NOMO-1 treated with DMSO at 0.1 percent for 48 hours (cell line): ENCODE measurements around the gene FMO4.
"Not testable (repeated sequence)": the region's sequence is repeated elsewhere in the genome, so short reads cannot be mapped to it uniquely, and the experiment has no call there.

Experiments used
- DNase-seq: peaks from one replicate; lab custom pipeline; 2025; ENCODE audit not compliant: unreplicated experiment; lab: John Stamatoyannopoulos, UW

FMO4 gene

GRCh38 chr1:171329251-171329650, 15.3 kb downstream of the FMO4 start:
- DNase-seq, result no peak

DNA sequence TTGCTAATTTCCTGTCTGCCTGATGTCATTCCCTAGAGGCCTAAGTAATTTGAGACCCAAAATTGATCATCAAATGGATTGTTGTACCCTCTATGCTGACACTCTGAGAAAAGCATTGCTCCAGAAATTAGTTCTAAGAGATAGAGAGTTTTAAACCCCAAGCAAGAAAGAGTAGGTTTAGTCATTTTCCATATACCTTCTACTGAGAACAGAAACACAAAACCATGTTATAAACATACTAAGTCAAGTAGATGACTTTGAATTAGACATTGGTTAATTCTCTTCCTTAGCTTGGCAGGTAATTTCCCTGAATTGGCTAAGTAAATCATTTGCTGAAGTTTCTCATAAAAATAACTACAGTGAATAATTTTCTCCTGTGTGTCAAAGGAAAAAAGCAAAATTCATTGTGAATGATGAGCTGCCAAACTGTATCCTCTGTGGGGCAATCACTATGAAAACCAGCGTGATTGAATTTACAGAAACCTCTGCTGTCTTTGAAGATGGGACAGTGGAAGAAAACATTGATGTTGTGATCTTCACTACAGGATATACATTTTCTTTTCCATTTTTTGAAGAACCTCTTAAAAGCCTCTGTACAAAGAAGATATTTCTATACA, 20.1 kb downstream of the FMO4 start:
- DNase-seq, result no peak

- no peak for DNase-seq
These were observed 22.0 kb downstream of the FMO4 start for GRCh38 chr1:171335964-171336363.

GRCh38 chr1:171339345-171339744, 25.4 kb downstream of the FMO4 start:
- DNase-seq, result not testable (repeated sequence)

DNA sequence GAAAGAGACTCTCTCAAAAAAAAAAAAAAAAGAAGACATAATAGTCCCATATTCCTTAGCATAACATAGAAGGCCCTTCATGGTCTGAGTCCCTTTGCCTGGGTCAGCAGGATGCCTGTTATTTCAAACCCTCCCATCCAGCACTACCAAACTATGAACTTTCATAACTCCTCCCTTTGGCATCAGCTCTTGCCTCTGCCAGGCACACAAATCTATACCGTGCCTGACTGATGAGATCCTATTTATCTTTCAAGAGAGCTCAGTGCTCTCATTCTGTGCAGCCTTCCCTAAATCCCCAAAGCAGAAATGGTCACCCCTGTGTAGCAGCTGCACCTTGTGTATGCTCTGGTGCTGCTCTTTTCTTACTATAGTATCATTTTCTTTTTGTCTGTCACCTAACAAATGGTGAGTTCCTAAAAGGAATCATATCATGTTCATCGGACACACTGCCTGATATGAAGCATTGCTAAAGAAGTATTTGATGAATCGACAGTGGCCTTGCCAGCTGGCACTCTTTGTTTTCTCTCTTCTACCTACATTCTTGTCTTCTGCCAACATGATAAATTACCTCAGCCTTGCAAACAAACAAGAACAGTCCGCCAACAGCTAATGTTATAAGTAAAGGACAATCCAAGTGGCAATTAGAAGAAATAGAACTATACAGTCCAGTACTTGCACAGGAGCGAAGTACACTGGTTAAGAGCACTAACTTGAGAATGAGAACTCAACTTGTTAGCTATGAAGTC, 29.9 kb downstream of the FMO4 start:
- no peak for DNase-seq

DNA sequence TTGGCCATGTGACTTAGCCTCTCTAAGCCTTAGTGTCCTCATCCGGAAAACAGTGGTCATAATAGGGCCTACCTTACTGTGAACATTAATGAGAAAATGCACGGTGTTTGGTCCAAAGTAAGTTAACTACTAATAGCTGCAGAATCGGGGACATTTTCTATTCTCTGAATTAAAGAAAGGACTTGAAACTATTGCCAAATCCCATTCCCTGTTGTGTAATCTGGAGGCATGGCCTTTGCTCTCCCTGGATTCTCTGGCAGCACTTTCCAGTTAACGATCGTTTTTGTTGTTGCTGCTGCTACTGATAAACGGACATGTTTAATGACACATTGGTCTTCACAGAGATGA, 30.5 kb downstream of the FMO4 start:
- DNase-seq, result no peak

DNA sequence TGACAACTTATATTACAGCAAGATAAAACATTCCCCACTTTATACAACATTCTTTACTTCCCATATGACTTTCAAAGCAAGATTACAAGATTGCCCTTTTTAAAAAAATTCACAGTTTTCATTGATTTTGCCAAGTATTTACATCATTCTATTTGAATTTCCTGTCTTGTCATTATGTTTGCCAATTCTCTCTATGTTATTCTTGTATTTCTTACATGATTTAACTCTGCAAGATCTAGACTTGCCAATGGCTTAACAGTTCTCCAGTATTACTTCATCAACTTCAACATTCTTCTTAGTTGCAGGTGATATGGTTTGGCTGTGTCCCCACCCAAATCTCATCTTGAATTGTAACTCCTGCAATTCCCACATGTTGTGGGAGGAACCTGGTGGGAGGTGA, 31.6 kb downstream of the FMO4 start:
- DNase-seq, result no peak

DNA sequence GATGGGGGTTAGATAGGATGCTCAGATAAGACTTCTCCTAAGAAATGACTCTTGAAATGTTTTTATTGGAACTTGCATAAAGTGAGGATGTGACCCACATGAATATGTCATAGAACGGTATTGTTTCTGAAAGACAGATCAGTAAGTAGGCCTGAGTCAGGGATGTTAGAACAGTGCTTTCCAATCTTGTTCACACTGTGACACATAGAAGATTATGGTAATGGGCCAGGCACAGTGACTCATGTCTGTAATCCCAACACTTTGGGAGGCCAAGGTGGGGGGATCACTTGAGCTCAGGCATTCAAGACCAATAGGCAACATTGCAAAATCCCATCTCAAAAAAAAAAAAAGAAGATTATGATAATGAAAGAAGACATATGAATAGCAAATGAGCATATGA, 32.9 kb downstream of the FMO4 start:
- no peak for DNase-seq

GRCh38 chr1:171350594-171350993, 36.6 kb downstream of the FMO4 start:
- peak; percentile 23 for DNase-seq

DNA sequence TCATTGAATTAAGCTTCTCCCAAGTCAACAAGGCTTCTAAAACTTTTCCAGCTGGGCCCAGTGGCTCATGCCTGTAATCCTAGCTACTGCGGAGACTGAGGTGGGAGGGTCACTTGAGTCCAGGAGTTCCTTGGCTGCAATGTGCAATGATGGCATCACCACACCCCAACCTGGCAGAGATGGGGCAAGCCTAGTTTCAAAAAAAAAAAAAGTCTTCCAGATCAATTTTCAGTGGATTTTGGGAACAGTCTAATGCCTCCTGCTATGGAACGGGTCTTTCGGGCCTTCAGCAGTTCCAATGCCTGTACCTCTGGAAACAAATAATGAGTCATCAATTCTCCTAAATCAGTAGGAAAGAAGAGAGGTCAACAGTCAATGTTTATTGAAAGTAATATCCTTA, 38.0 kb downstream of the FMO4 start:
- DNase-seq, result no peak

DNA sequence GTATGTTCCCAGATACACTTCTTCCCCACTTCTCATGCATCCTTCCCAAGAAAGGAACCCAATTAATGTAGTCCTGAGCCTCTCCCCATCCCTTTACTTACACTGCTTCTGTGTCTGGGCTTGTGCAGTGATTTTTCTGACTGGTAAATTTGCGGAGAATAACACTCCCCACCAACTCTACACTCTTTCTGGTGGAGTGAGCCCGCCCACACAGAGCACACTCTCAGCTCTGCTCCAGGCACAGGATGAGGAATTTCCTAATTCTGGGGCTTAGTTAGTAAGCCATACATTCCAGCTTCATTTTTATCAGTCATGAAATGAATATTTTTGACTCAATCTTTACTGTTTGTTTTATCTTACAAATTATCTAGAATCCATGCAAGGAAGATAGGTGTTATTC, 38.6 kb downstream of the FMO4 start:
- no peak for DNase-seq

GRCh38 chr1:171355727-171356126, 41.7 kb downstream of the FMO4 start:
- no peak for DNase-seq

- no peak for DNase-seq
These were observed 43.2 kb downstream of the FMO4 start for GRCh38 chr1:171357179-171357578.

DNA sequence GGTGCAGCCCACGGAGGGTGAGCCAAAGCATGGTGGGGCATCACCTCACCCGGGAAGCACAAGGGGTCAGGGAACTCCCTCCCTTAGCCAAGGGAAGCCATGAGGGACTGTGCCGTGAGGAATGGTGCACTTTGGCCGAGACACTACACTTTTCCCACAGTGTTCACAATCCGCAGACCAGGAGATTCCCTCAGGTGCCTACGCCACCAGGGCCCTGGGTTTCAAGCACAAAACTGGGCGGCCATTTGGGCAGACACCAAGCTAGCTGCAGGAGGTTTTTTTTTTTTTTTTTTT, 45.3 kb downstream of the FMO4 start:
- DNase-seq, result not testable (repeated sequence)

- DNase-seq, result not testable (repeated sequence)
These were observed 45.9 kb downstream of the FMO4 start for GRCh38 chr1:171359731-171360527.

GRCh38 chr1:171366085-171366484, 52.1 kb downstream of the FMO4 start:
- peak; percentile 81 for DNase-seq

DNA sequence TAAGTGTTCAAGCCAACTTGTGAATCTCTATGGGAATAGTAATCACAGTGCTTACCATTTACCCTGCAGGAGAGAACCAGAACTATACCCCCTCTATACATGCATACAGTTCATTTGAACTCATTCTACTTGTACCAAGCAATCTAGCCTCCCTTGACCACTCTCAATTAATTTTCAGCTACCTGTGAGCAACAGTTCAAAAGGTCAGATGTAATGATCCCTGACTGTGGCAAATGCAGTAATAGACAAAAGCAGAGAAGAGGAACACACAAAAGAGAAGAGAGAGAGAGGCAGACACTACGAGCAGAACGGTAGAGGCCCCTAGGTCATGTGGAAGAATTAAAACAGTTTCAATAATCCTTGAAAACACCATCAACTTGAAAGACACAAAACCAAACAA, 52.8 kb downstream of the FMO4 start:
- peak; percentile 30 for DNase-seq

DNA sequence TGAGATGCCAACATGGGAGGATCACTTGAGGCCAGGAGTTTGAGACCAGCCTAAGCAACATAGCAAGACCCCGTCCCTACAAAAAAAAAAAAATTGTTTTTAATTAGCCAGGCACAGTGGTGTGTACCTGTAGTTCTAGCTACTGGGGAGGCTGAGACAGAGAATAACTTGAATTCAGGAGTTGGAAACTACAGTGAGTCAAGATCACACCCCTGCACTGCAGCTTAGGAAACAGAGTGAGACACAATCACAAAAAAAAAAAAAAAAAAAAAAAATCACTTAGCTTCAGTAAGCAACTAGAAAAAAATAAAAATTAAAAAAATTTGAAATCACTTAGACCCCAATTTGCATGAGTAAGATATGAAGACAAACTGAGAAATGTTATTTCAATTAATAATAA, 53.5 kb downstream of the FMO4 start:
- DNase-seq, result no peak

DNA sequence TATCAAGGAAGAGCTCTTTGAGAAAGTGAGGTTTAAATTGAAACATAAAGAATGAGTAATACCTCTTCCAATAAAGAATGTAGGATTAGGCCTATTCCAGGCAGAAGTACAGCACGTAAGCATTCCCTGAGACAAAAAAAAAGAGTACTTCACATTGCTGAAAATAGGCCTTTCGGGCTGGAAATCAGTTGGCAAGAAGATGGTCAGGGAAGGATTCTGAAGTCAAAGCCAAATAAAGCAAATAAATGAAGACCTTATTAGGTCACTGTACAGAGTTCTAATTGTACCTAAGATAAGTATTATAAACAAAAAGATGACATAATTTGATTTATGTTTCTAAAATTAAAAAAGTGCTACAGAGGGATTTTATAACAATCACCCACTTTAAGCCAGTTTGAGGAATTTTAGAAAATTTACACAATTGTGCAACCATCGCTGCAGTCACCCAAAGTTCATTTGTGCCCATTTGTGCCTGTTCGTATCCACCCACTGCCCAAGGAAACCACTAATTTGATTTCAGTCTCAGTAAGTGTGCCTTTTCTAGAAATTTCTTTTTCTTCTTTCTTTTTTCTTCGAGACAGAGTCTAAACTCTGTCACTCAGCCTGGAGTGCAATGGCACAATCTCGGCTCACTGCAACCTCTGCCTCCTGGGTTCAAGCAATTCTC, 58.6 kb downstream of the FMO4 start:
- no peak for DNase-seq

DNA sequence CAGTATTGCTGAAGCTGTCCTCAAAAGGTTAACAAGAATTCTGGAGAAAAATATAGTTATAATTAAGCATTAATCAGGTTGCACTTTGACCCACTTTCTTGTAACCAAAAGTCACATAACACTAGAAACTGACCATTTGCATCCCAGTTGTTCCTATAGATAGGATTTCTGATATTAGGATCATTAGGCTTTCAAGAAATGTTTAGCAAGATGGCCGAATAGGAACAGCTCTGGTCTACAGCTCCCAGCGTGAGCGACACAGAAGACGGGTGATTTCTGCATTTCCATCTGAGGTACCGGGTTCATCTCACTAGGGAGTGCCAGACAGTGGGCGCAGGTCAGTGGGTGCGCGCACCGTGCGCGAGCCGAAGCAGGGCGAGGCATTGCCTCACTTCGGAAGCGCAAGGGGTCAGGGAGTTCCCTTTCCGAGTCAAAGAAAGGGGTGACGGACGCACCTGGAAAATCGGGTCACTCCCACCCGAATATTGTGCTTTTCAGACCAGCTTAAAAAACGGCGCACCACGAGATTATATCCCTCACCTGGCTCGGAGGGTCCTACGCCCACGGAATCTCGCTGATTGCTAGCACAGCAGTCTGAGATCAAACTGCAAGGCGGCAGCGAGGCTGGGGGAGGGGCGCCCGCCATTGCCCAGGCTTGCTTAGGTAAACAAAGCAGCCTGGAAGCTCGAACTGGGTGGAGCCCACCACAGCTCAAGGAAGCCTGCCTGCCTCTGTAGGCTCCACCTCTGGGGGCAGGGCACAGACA, 59.6 kb downstream of the FMO4 start:
- not testable (repeated sequence) for DNase-seq

DNA sequence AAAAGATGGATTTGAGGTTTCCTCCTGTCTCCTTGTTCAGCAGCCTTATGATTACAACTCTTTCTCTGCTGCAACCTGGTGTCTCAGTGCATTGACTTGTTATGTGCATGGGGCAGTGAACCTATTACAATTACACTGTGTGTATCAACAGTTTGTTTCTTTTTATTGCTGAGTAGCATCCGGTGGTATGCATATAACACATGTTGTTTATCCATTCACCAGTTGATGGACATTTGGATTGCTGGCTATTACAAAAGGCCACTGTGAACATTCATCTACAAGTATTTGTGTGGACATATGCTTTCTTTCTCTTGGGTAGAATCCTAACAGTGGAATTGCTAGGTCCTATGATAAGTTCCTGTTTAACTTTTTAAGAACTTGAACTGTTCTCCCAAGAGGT, 65.9 kb downstream of the FMO4 start:
- no peak for DNase-seq
